Uterus (tissue), 4 donors: Measurements from ENCODE around the gene RET. TPM values are rescaled to one million over a fixed set of nuclear protein-coding genes. Genes with fewer than 3 reads are reported as not detected.

Experiments
- DNase-seq, 2 donors: peaks; one replicate each; pipeline ENCODE4 v3.0.0-alpha.2; 2019 to 2020
- H3K27ac ChIP-seq, 2 donors: fragments of 200-600 bp; sonication (generic); 1 replicate in 1 of 2; 2 replicates in 1 of 2; pipeline ENCODE4 v1.5.1; 2016 to 2018
- H3K27me3 ChIP-seq, 2 donors: fragments of 200-600 bp; sonication (generic); one replicate each; pipeline ENCODE4 v1.5.1; 2018 to 2019; ENCODE audit warnings: control low read depth in 1 of 2
- H3K36me3 ChIP-seq, 2 donors: fragments of 200-600 bp; sonication (generic); one replicate each; pipeline ENCODE4 v1.5.1; 2019; ENCODE audit warnings: control low read depth in 1 of 2
- H3K4me1 ChIP-seq, 2 donors: fragments of 200-600 bp; sonication (generic); one replicate each; pipeline ENCODE4 v1.5.1; 2018 to 2019; ENCODE audit warnings: control low read depth in 1 of 2
- H3K4me3 ChIP-seq, 2 donors: fragments of 200-600 bp; sonication (generic); 1 replicate in 1 of 2; 2 replicates in 1 of 2; pipeline ENCODE4 v1.5.1; 2018 to 2019; ENCODE audit warnings: mild to moderate bottlenecking in 1 of 2
- H3K9me3 ChIP-seq, 2 donors: fragments of 200-600 bp; sonication (generic); one replicate each; pipeline ENCODE4 v1.5.1; 2019; ENCODE audit warnings: control low read depth in 1 of 2
- CTCF ChIP-seq, 4 experiments: fragments of 200-600 bp in 2 of 4; fragments of 450-650 bp in 2 of 4; sonication (generic) in 2 of 4; IDR thresholded peaks; one replicate each; pipeline ENCODE4 v1.5.1; 2016 to 2019; ENCODE audit warnings: antibody characterized with exemption in 4 of 4, mild to moderate bottlenecking in 2 of 4, moderate library complexity in 1 of 4
- POLR2A ChIP-seq, 2 donors: fragments of 450-650 bp; IDR thresholded peaks; one replicate each; pipeline ENCODE4 v1.6.1; 2016; ENCODE audit warnings: antibody characterized with exemption in 2 of 2, mild to moderate bottlenecking in 1 of 2, moderate library complexity in 1 of 2
- intact Hi-C: fragments of 100-400 bp; cut with DNase I; formaldehyde crosslinking; loops from one replicate; pipeline ENCODE4 v1.15.1; 2023; ENCODE audit warnings: low total_unique reads
- total RNA-seq, 4 donors: library from RNA; depleted of rRNA in 3 of 4; stranded (reverse); fragments of >200 nt in 3 of 4; gene quantifications; one replicate each; pipeline versions ENCODE4 v1.1.0 to v1.2.4, GENCODE V29; 2014 to 2023
- donor health status: DM: yes; HTN: yes; CAD: no.

The RET gene
- total RNA-seq, 4 donors from 2014 or later: under 0.01 to 6.3 (median 1.0) TPM

DNA sequence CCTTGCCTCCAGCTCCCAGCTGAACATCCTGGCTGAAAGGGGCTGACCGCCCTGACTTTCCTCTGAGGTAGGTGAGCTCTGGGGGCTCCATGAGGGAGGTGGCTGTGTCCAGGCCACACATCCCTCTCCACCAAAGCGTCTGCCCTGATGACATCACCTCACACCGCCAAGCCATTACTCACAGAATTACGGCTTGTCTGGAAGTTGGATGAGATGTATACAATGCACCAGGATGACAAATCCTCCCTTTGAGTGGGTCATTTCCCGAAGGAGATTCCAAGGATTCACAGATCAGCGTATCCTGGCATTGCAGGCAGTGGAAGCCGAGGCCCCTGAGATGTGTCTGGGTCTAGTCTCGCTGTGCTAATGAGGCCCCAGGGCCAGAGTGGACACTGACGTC is 15.1 kb upstream of the RET start:
- Histone ChIP-seq H3K4me1 (no peaks in the 10 kb centered on the region), H3K27me3 (no peaks in the 10 kb centered on the region), H3K4me3 (no peak overlapping the region), H3K27ac (no peak overlapping the region), H3K36me3 (no peaks in the 10 kb centered on the region), H3K9me3 (no peaks in the 10 kb centered on the region)
- TF ChIP-seq POLR2A (IDR thresholded peaks at IDR 0.05) (no peak), CTCF (IDR thresholded peaks at IDR 0.05) (no peak)
- intact Hi-C loops: no loop called here
- DNase-seq: no peak

- TF ChIP-seq CTCF (IDR thresholded peaks at IDR 0.05) (no peak), POLR2A (IDR thresholded peaks at IDR 0.05) (no peak)
- no peak overlapping the region for H3K4me3 ChIP-seq
- intact Hi-C loops: no loop called here
- no peaks in the 10 kb centered on the region for H3K36me3 ChIP-seq
- no peak overlapping the region for H3K27ac ChIP-seq
- no peaks in the 10 kb centered on the region for H3K4me1 ChIP-seq
- H3K27me3 ChIP-seq: no peaks in the 10 kb centered on the region
- no peak for DNase-seq
- H3K9me3 ChIP-seq: no peaks in the 10 kb centered on the region
These were observed 14.3 kb upstream of the RET start for GRCh38 chr10:43062402-43063160.

DNA sequence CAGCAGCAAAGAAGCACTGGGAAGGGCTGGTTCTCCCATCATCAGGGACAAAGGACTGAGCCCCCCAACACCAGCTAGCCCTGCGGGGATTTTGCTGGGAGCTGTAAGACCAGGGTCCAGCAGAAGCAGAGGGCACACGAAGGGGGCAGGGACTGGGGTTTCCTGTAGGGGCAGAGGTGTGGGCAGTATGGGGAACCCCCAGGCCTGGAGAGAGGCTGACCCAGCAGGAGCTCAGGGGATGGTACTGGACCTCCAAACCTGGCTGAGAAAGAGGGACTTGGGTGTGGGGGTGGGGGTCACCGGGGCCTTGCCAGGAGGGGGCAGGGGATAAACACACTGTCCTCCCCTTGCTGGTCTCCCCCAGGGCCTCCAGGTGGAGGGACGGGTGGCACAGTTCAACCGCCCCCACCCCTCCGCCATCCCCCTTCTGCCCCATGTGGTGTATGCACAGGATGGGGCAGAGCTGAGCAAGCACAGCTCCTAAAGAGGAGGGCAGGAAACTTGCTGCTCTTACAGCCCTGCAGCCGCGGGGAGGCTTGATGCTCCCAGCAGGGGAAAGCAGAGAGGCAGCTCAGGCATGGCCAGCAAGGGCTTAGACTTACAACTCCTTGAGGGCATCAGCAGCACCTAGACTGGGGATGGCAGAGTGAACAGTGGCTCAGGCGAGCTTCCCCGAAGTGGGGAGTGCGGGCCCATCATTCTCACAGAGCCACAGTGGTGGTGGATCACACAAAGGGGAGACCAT is 12.4 kb upstream of the RET start:
- intact Hi-C loops: no loop called here
- TF ChIP-seq CTCF (IDR thresholded peaks at IDR 0.05) (no peak), POLR2A (IDR thresholded peaks at IDR 0.05) (no peak)
- Histone ChIP-seq H3K27ac (no peak overlapping the region), H3K9me3 (no peaks in the 10 kb centered on the region), H3K27me3 (no peaks in the 10 kb centered on the region), H3K4me1 (no peaks in the 10 kb centered on the region), H3K36me3 (no peaks in the 10 kb centered on the region), H3K4me3 (no peak overlapping the region)
- DNase-seq: no peak

GRCh38 chr10:43065234-43065633 is 11.6 kb upstream of the RET start:
- no peak overlapping the region for H3K27ac ChIP-seq
- intact Hi-C loops: no loop called here
- no peak for DNase-seq
- no peak overlapping the region for H3K4me3 ChIP-seq
- H3K36me3 ChIP-seq: no peaks in the 10 kb centered on the region
- H3K27me3 ChIP-seq: no peaks in the 10 kb centered on the region
- H3K9me3 ChIP-seq: no peaks in the 10 kb centered on the region
- H3K4me1 ChIP-seq: no peaks in the 10 kb centered on the region
- TF ChIP-seq POLR2A (IDR thresholded peaks at IDR 0.05) (no peak), CTCF (IDR thresholded peaks at IDR 0.05) (no peak)

DNA sequence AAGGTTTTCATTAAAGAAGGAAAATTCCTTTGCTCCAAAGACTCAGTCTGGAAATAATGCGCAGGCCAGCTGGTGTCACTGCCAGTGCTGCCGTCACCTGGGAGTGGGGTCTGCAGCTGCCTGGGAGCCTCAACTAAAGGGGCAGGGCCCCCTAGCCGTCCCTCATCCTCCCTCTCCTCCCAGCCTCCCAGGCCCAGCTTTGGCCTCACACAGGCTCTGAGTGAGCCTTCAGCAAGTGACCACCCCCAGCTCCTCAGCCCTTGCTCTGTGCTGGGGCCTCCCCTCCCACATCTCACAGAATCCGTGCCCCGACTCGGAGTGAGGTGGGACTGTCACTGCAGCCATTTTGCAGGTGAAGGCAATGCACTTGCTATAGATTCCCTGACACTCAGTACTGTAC is 11.1 kb upstream of the RET start:
- no peak for TF ChIP-seq CTCF (IDR thresholded peaks at IDR 0.05)
- no peak for TF ChIP-seq POLR2A (IDR thresholded peaks at IDR 0.05)
- intact Hi-C loops: no loop called here
- no peak overlapping the region for H3K27ac ChIP-seq

More for the DNA sequence above, 11.1 kb upstream of the RET start:
- no peaks in the 10 kb centered on the region for H3K36me3 ChIP-seq
- H3K4me3 ChIP-seq: no peak overlapping the region
- no peak for DNase-seq
- no peaks in the 10 kb centered on the region for H3K9me3 ChIP-seq
- H3K27me3 ChIP-seq: no peaks in the 10 kb centered on the region
- no peaks in the 10 kb centered on the region for H3K4me1 ChIP-seq
